GM12878 (cell line): Measurements from ENCODE around the gene TSPAN10. TPM values are rescaled to one million over a fixed set of nuclear protein-coding genes. Genes with fewer than 3 reads are reported as not detected.

Experiments
- ATF7 ChIP-seq: fragments of 450-650 bp; IDR thresholded peaks from 2 replicates; pipeline ENCODE4 v1.6.1; 2016; ENCODE audit warnings: low read depth, mild to moderate bottlenecking
- CBX3 ChIP-seq: fragments of 200-600 bp; sonication (generic); IDR thresholded peaks from 2 replicates; pipeline ENCODE4 v1.6.1; 2016; ENCODE audit warnings: low read depth, borderline replicate concordance
- CREB1 ChIP-seq: IDR thresholded peaks from 2 replicates; pipeline ENCODE4 v1.6.1; 2012; ENCODE audit warnings: low read depth, mild to moderate bottlenecking, inconsistent platforms
- EZH2 ChIP-seq: IDR thresholded peaks from 2 replicates; pipeline ENCODE4 v1.6.1; 2012; ENCODE audit warnings: low read depth, mild to moderate bottlenecking, control low read depth, inconsistent platforms, low read length, borderline replicate concordance; ENCODE audit not compliant: control insufficient read depth
- GATAD2B ChIP-seq: fragments of 450-650 bp; conservative IDR thresholded peaks from 2 replicates; pipeline ENCODE4 v1.6.1; 2017; ENCODE audit warnings: low read depth, mild to moderate bottlenecking, moderate library complexity
- JUND ChIP-seq: IDR thresholded peaks from 2 replicates; pipeline ENCODE4 v1.6.1; 2012; ENCODE audit warnings: low read depth, mild to moderate bottlenecking, low read length, improper control_type of control experiment, moderate library complexity
- MEF2A ChIP-seq: IDR thresholded peaks from 2 replicates; pipeline ENCODE4 v1.6.1; 2011; ENCODE audit warnings: low read depth, mild to moderate bottlenecking, low read length, moderate library complexity; ENCODE audit not compliant: insufficient read depth
- MTA2 ChIP-seq: fragments of 450-650 bp; IDR thresholded peaks from 2 replicates; pipeline ENCODE4 v1.6.1; 2016; ENCODE audit warnings: low read depth, mild to moderate bottlenecking, moderate library complexity
- MXI1 ChIP-seq: fragments of 150-350 bp; IDR thresholded peaks from 2 replicates; pipeline ENCODE4 v1.6.1; 2011; ENCODE audit warnings: low read depth, mild to moderate bottlenecking, inconsistent platforms, low read length, improper control_type of control experiment
- POLR2A ChIP-seq: IDR thresholded peaks from 2 replicates; pipeline ENCODE4 v1.6.1; 2011; ENCODE audit warnings: low read depth, mild to moderate bottlenecking, low read length
- SMC3 ChIP-seq: IDR thresholded peaks from 2 replicates; pipeline ENCODE4 v1.6.1; 2011; ENCODE audit warnings: low read length, improper control_type of control experiment, borderline replicate concordance
- ZNF384 ChIP-seq: IDR thresholded peaks from 2 replicates; pipeline ENCODE4 v1.6.1; 2012; ENCODE audit warnings: low read depth, mild to moderate bottlenecking, low read length, improper control_type of control experiment, borderline replicate concordance
- ZNF687 ChIP-seq: fragments of 450-650 bp; IDR thresholded peaks from 2 replicates; pipeline ENCODE4 v1.6.1; 2017; ENCODE audit warnings: mild to moderate bottlenecking, moderate library complexity
- ZSCAN29 ChIP-seq: fragments of 450-650 bp; IDR thresholded peaks from 2 replicates; pipeline ENCODE4 v1.6.1; 2017; ENCODE audit warnings: mild to moderate bottlenecking, moderate library complexity
- polyA plus RNA-seq, 11 experiments: library from polyadenylated mRNA; depleted of rRNA in 4 of 11; unstranded in 6 of 11; stranded (reverse) in 5 of 11; fragments of >200 nt; fragmentation: Nextera tagmentation in 4 of 11; fragmentation: Illumina TruSeq in 1 of 11; extraction: Ambion mirVana in 4 of 11; extraction: Trizol in 1 of 11; gene quantifications; 1 replicate in 1 of 11; 2 replicates in 10 of 11; pipeline versions ENCODE4 v1.2.1 to v1.2.3, GENCODE V29; 2011 to 2016; ENCODE audit warnings: inconsistent platforms in 2 of 11, missing spikeins in 2 of 11, low read depth in 1 of 11
- total RNA-seq, 4 experiments: library from RNA; depleted of rRNA in 3 of 4; stranded (reverse); fragments of >200 nt in 3 of 4; fragmentation: Illumina TruSeq in 1 of 4; extraction: Trizol in 1 of 4; gene quantifications; 2 replicates each; pipeline versions ENCODE4 v1.2.1 to v1.2.3, GENCODE V29; 2013 to 2021
- TF ChIP-seq, protein P1 (sequence below): IDR thresholded peaks from 2 replicates; pipeline ENCODE4 v1.6.1; 2011; ENCODE audit warnings: borderline replicate concordance, low read depth, mild to moderate bottlenecking, moderate library complexity, mixed read lengths, low read length; ENCODE audit not compliant: insufficient read depth; ENCODE audit errors: extremely low read length
- TF ChIP-seq, protein P2 (sequence below): IDR thresholded peaks from 2 replicates; pipeline ENCODE4 v1.6.1; 2011; ENCODE audit warnings: mild to moderate bottlenecking, low read depth, low read length, moderate library complexity; ENCODE audit not compliant: insufficient replicate concordance
- TF ChIP-seq, protein P3 (sequence below): fragments of 150-350 bp; IDR thresholded peaks from 2 replicates; pipeline ENCODE4 v1.6.1; 2016; ENCODE audit warnings: low read depth, low read length
- TF ChIP-seq, protein P4 (sequence below): IDR thresholded peaks from 2 replicates; pipeline ENCODE4 v1.6.1; 2012; ENCODE audit warnings: low read depth, low read length, improper control_type of control experiment

TSPAN10 gene
- total and polyA plus RNA-seq, 10 of the 15 experiments (the other 5 are each of a cell fraction or from before 2014, with no cell fraction given) = 0.13 to 0.82 (median 0.43) TPM

DNA sequence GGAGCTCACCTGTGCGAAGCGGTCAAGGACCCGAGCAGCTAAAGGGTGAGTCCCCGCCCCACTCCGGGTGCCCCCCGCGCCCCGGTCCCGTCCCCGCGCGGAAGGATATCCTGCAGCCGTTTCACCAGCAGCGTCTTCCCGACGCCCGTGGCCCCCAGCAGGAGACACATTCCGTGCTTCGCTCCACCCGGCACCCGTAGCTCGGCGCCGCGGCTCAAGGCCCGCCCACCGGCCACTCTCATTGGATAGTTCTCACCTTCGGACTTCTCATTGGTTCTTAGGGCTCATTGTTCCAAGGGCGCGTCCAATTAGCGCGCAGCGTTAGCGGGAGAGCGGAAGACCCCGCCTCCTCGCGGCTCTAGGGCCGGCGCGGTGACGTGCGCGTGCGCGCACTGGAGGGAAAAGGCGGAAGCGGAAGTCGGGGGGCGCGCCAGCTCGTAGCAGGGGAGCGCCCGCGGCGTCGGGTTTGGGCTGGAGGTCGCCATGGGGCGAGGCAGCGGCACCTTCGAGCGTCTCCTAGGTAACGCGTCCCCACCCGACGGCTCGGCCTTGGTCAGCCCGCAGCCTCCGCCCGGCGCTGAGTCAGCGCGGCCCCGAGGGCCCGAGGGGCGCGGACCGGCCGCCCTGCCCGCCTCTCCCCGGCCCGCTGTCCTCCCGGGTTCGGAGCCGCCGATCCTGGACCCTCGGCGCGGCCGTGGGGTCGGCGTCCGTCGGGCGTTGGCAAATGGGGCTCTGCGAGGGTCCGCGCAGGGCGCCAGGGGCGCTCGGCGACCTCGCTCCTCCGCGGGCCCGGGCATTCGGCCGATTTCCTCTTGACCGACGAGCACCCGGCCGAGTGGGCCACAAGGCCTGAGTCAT, 46.8 kb downstream of the TSPAN10 start, which contains the start of the genes ARL16 and HGS (continued):
- TF ChIP-seq ZNF687 (peak; percentile 45; the same call in 1 of the 2 replicates), GATAD2B (peak; percentile 88), ZNF384 (no peak), ATF7 (no peak), EZH2 (no peak), POLR2A (peak; percentile 88), MTA2 (no peak), SMC3 (no peak), MEF2A (no peak), CREB1 (peak; percentile 84), ZSCAN29 (no peak), MXI1 (peak; percentile 86), CBX3 (no peak), JUND (no peak)
- TF ChIP-seq, protein P1, sequence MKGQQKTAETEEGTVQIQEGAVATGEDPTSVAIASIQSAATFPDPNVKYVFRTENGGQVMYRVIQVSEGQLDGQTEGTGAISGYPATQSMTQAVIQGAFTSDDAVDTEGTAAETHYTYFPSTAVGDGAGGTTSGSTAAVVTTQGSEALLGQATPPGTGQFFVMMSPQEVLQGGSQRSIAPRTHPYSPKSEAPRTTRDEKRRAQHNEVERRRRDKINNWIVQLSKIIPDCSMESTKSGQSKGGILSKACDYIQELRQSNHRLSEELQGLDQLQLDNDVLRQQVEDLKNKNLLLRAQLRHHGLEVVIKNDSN = no peak
- TF ChIP-seq, protein P2, sequence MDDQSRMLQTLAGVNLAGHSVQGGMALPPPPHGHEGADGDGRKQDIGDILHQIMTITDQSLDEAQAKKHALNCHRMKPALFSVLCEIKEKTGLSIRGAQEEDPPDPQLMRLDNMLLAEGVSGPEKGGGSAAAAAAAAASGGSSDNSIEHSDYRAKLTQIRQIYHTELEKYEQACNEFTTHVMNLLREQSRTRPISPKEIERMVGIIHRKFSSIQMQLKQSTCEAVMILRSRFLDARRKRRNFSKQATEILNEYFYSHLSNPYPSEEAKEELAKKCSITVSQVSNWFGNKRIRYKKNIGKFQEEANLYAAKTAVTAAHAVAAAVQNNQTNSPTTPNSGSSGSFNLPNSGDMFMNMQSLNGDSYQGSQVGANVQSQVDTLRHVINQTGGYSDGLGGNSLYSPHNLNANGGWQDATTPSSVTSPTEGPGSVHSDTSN = peak; percentile 61
- TF ChIP-seq, protein P3, sequence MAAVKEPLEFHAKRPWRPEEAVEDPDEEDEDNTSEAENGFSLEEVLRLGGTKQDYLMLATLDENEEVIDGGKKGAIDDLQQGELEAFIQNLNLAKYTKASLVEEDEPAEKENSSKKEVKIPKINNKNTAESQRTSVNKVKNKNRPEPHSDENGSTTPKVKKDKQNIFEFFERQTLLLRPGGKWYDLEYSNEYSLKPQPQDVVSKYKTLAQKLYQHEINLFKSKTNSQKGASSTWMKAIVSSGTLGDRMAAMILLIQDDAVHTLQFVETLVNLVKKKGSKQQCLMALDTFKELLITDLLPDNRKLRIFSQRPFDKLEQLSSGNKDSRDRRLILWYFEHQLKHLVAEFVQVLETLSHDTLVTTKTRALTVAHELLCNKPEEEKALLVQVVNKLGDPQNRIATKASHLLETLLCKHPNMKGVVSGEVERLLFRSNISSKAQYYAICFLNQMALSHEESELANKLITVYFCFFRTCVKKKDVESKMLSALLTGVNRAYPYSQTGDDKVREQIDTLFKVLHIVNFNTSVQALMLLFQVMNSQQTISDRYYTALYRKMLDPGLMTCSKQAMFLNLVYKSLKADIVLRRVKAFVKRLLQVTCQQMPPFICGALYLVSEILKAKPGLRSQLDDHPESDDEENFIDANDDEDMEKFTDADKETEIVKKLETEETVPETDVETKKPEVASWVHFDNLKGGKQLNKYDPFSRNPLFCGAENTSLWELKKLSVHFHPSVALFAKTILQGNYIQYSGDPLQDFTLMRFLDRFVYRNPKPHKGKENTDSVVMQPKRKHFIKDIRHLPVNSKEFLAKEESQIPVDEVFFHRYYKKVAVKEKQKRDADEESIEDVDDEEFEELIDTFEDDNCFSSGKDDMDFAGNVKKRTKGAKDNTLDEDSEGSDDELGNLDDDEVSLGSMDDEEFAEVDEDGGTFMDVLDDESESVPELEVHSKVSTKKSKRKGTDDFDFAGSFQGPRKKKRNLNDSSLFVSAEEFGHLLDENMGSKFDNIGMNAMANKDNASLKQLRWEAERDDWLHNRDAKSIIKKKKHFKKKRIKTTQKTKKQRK = peak; percentile 67; the same call in 1 of the 2 replicates
- TF ChIP-seq, protein P4, sequence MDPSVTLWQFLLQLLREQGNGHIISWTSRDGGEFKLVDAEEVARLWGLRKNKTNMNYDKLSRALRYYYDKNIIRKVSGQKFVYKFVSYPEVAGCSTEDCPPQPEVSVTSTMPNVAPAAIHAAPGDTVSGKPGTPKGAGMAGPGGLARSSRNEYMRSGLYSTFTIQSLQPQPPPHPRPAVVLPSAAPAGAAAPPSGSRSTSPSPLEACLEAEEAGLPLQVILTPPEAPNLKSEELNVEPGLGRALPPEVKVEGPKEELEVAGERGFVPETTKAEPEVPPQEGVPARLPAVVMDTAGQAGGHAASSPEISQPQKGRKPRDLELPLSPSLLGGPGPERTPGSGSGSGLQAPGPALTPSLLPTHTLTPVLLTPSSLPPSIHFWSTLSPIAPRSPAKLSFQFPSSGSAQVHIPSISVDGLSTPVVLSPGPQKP = peak; percentile 72
